IPS-18c (cell line): ENCODE data around the gene RPS21.

Experiments used
- H3K4me3 ChIP-seq: 2 replicates; pipeline ENCODE4 v1.7.0; 2013; ENCODE audit warnings: low read depth, mild to moderate bottlenecking, low read length, moderate library complexity; ENCODE audit not compliant: insufficient read depth
- H3K9me3 ChIP-seq: one replicate; pipeline ENCODE4 v1.6.1; 2013; ENCODE audit warnings: mild to moderate bottlenecking, low read length, moderate library complexity; ENCODE audit not compliant: control insufficient read depth, insufficient read depth

Gene RPS21

GRCh38 chr20:62386383-62387218 lies at the start of gene RPS21:
RPS21 (plus strand) TSS chr20:62387103; CDS start chr20:62387339, 236 bp downstream.
- Histone ChIP-seq H3K4me3 (peak within 1 kb of the TSS; percentile 72), H3K9me3 (peaks cover 4% of the 10 kb centered on the region)

- H3K4me3 ChIP-seq, result no peak overlapping the region; the same call in 1 of the 2 replicates
Observed at GRCh38 chr20:62337558-62338293, 49.2 kb upstream of the RPS21 start.

GRCh38 chr20:62338294-62338620 lies 48.6 kb upstream of the RPS21 start:
- Histone ChIP-seq H3K9me3 (no peaks in the 10 kb centered on the region), H3K4me3 (no peak overlapping the region)

More at GRCh38 chr20:62337558-62338293, 49.2 kb upstream of the RPS21 start:
- H3K9me3 ChIP-seq, result no peaks in the 10 kb centered on the region

- no peak overlapping the region for H3K4me3 ChIP-seq
Observed at GRCh38 chr20:62339647-62340062, 47.2 kb upstream of the RPS21 start.

GRCh38 chr20:62342910-62343309 lies 44.0 kb upstream of the RPS21 start:
- Histone ChIP-seq H3K4me3 (no peak overlapping the region), H3K9me3 (peaks cover 4% of the 10 kb centered on the region)

More at GRCh38 chr20:62339647-62340062, 47.2 kb upstream of the RPS21 start:
- H3K9me3 ChIP-seq, result no peaks in the 10 kb centered on the region

GRCh38 chr20:62344092-62344491 lies 42.8 kb upstream of the RPS21 start:
- Histone ChIP-seq H3K4me3 (no peak overlapping the region), H3K9me3 (peaks cover 4% of the 10 kb centered on the region)

- peaks cover 4% of the 10 kb centered on the region for H3K9me3 ChIP-seq
- H3K4me3 ChIP-seq, result no peak overlapping the region
Observed at GRCh38 chr20:62344782-62345181, 42.1 kb upstream of the RPS21 start.

- Histone ChIP-seq H3K9me3 (peaks cover 4% of the 10 kb centered on the region), H3K4me3 (no peak overlapping the region)
Observed at GRCh38 chr20:62345681-62346370, 41.1 kb upstream of the RPS21 start.

- Histone ChIP-seq H3K4me3 (no peak overlapping the region), H3K9me3 (peaks cover 4% of the 10 kb centered on the region)
Observed at GRCh38 chr20:62346398-62347150, 40.3 kb upstream of the RPS21 start.

GRCh38 chr20:62347151-62347404 lies 39.8 kb upstream of the RPS21 start:
- peaks cover 4% of the 10 kb centered on the region for H3K9me3 ChIP-seq
- no peak overlapping the region for H3K4me3 ChIP-seq

GRCh38 chr20:62347445-62347844 lies 39.5 kb upstream of the RPS21 start:
- H3K4me3 ChIP-seq, result no peak overlapping the region
- H3K9me3 ChIP-seq, result peaks cover 4% of the 10 kb centered on the region

GRCh38 chr20:62348604-62349003 lies 38.3 kb upstream of the RPS21 start:
- Histone ChIP-seq H3K4me3 (no peak overlapping the region), H3K9me3 (peaks cover 4% of the 10 kb centered on the region)

GRCh38 chr20:62349556-62350097 lies 37.3 kb upstream of the RPS21 start:
- H3K4me3 ChIP-seq, result no peak overlapping the region
- H3K9me3 ChIP-seq, result peaks cover 4% of the 10 kb centered on the region

- H3K9me3 ChIP-seq, result peaks cover 4% of the 10 kb centered on the region
- no peak overlapping the region for H3K4me3 ChIP-seq
Observed at GRCh38 chr20:62350098-62350628, 36.7 kb upstream of the RPS21 start.

- H3K4me3 ChIP-seq, result no peak overlapping the region
- peaks cover 2% of the 10 kb centered on the region for H3K9me3 ChIP-seq
Observed at GRCh38 chr20:62350629-62351422, 36.1 kb upstream of the RPS21 start.
